B cell (primary cell): ENCODE measurements around the gene HMGCL. TPM values are rescaled to one million over a fixed set of nuclear protein-coding genes. Genes with fewer than 3 reads are reported as not detected.
A peak's percentile ranks its signal among the peaks of the same experiment; 100 is the strongest.

Source experiments
- ATAC-seq: fragments of 200-7000 bp; cut with Tn5 transposase; one replicate; pipeline ENCODE4 v1.10.0; 2021; ENCODE audit warnings: low read depth, mild to moderate bottlenecking, moderate number of reproducible peaks, moderate library complexity
- CTCF ChIA-PET: fragments of 350-600 bp; sonication (Branson Sonifier 250); formaldehyde crosslinking; loops from one replicate; lab custom pipeline; 2021; ENCODE audit warnings: antibody characterized with exemption, inconsistent platforms; lab: Charles Lee
- POLR2A ChIA-PET: fragments of 350-600 bp; sonication (Branson Sonifier 250); formaldehyde crosslinking; loops from one replicate; lab custom pipeline; 2021; ENCODE audit warnings: antibody characterized with exemption; lab: Charles Lee
- DNase-seq: peaks from one replicate; pipeline ENCODE4 v3.0.0; 2013
- H2AFZ ChIP-seq: 2 replicates; pipeline ENCODE4 v1.6.1; 2012; ENCODE audit warnings: mild to moderate bottlenecking, low read depth, low read length; ENCODE audit not compliant: insufficient read depth, poor library complexity, severe bottlenecking
- H3K27ac ChIP-seq, 2 donors: 1 replicate in 1 of 2; 2 replicates in 1 of 2; pipeline ENCODE4 v1.5.1; 2012 to 2013; ENCODE audit warnings: low read length in 2 of 2, mild to moderate bottlenecking in 2 of 2, moderate library complexity in 1 of 2
- H3K27me3 ChIP-seq, 4 experiments: fragments of 200-600 bp in 1 of 4; sonication (generic) in 1 of 4; replicated peaks in 1 of 4; 1 replicate in 2 of 4; 2 replicates in 2 of 4; pipeline versions ENCODE4 v1.6.1 to v1.7.0; 2013 to 2016; ENCODE audit warnings: low read length in 3 of 4, mild to moderate bottlenecking in 2 of 4, mixed read lengths in 1 of 4, moderate library complexity in 1 of 4; ENCODE audit not compliant: insufficient read depth in 4 of 4, control insufficient read depth in 3 of 4; ENCODE audit errors: control extremely low read depth in 1 of 4
- H3K36me3 ChIP-seq, 2 experiments: replicated peaks in 1 of 2; 1 replicate in 1 of 2; 2 replicates in 1 of 2; pipeline versions ENCODE4 v1.6.1 to v1.7.1; 2013; ENCODE audit warnings: low read length in 1 of 2; ENCODE audit not compliant: insufficient read depth in 2 of 2, control insufficient read depth in 1 of 2; ENCODE audit errors: control extremely low read depth in 1 of 2, extremely low read depth in 1 of 2
- H3K4me1 ChIP-seq, 2 donors: fragments of 200-600 bp in 1 of 2; sonication (generic) in 1 of 2; 1 replicate in 1 of 2; 2 replicates in 1 of 2; pipeline versions ENCODE4 v1.5.1 to v1.6.1; 2013 to 2017; ENCODE audit warnings: low read length in 2 of 2; ENCODE audit not compliant: control insufficient read depth in 2 of 2, insufficient read depth in 2 of 2
- H3K4me2 ChIP-seq: replicated peaks from 2 replicates; pipeline ENCODE3; 2012; ENCODE audit warnings: mild to moderate bottlenecking, low read depth, low read length; ENCODE audit not compliant: poor library complexity, severe bottlenecking
- H3K4me3 ChIP-seq, 5 experiments: fragments of 200-600 bp in 1 of 5; sonication (generic) in 1 of 5; 1 replicate in 3 of 5; 2 replicates in 2 of 5; pipeline versions ENCODE4 v1.5.1 to v1.7.0; 2011 to 2016; ENCODE audit warnings: low read length in 4 of 5, mild to moderate bottlenecking in 4 of 5, low read depth in 2 of 5, control low read depth in 1 of 5, moderate library complexity in 1 of 5; ENCODE audit not compliant: insufficient read depth in 1 of 5; ENCODE audit errors: control extremely low read depth in 1 of 5, extremely low read depth in 1 of 5
- H3K79me2 ChIP-seq: fragments of 200-600 bp; sonication (generic); one replicate; pipeline ENCODE4 v1.6.0; 2016; ENCODE audit warnings: low read length; ENCODE audit not compliant: control insufficient read depth, insufficient read depth
- H3K9ac ChIP-seq: fragments of 200-600 bp; sonication (generic); 2 replicates; pipeline ENCODE4 v1.6.1; 2017; ENCODE audit warnings: mild to moderate bottlenecking, low read length, moderate library complexity
- H3K9me3 ChIP-seq, 3 donors: one replicate each; pipeline versions ENCODE4 v1.6.1 to v1.7.1; 2013; ENCODE audit warnings: low read length in 2 of 3; ENCODE audit not compliant: control insufficient read depth in 2 of 3, insufficient read depth in 1 of 3; ENCODE audit errors: control extremely low read depth in 1 of 3
- H4K20me1 ChIP-seq: 2 replicates; pipeline ENCODE4 v1.6.0; 2012; ENCODE audit warnings: mild to moderate bottlenecking, low read length; ENCODE audit not compliant: insufficient read depth, control insufficient read depth, poor library complexity, severe bottlenecking
- H3K27ac Mint-ChIP-seq: one replicate; pipeline ENCODE4 v1.8.0; 2021; ENCODE audit warnings: mixed read lengths
- H3K27me3 Mint-ChIP-seq: one replicate; pipeline ENCODE4 v1.8.0; 2021; ENCODE audit warnings: mixed read lengths
- H3K4me1 Mint-ChIP-seq: one replicate; pipeline ENCODE4 v1.8.0; 2021; ENCODE audit warnings: mixed read lengths
- H3K4me3 Mint-ChIP-seq: one replicate; pipeline ENCODE4 v1.8.0; 2021; ENCODE audit warnings: mixed read lengths
- H3K9me3 Mint-ChIP-seq: one replicate; pipeline ENCODE4 v1.8.0; 2022; ENCODE audit warnings: mixed read lengths; ENCODE audit not compliant: insufficient read depth
- CTCF ChIP-seq: fragments of 200-600 bp; IDR thresholded peaks from one replicate; pipeline ENCODE4 v1.8.0; 2022; ENCODE audit warnings: antibody characterized with exemption, mild to moderate bottlenecking
- EZH2 ChIP-seq: IDR thresholded peaks from 2 replicates; pipeline ENCODE4 v1.6.1; 2012; ENCODE audit warnings: borderline replicate concordance, low read depth, mild to moderate bottlenecking, moderate library complexity, low read length; ENCODE audit not compliant: insufficient read depth, poor library complexity, severe bottlenecking
- WGBS: methylation state at CpG from one replicate; pipeline ENCODE4 v1.1.5; 2013; ENCODE audit warnings: missing lambda C conversion rate; ENCODE audit not compliant: insufficient coverage; 5-methylcytosine and 5-hydroxymethylcytosine counted together
- intact Hi-C: fragments of 100-400 bp; cut with micrococcal nuclease; formaldehyde crosslinking; loops from one replicate; pipeline ENCODE4 v1.10.0; 2022
- polyA plus RNA-seq: library from polyadenylated mRNA; depleted of rRNA; stranded (reverse); fragments of >200 nt; gene quantifications from 2 replicates; pipeline ENCODE4 v1.2.3, GENCODE V29; 2012
- total RNA-seq, 2 donors: library from RNA; stranded (reverse); fragments of 120-200 nt in 1 of 2; gene quantifications; 1 replicate in 1 of 2; 2 replicates in 1 of 2; pipeline versions ENCODE4 v1.2.3 to v1.2.4, GENCODE V29; 2013 to 2022

Gene HMGCL
- total and polyA plus RNA-seq, 2 donors (not counting 1 experiment from before 2014, with no cell fraction given): 18.5 to 35.9 TPM

GRCh38 chr1:23777979-23778814 is 47.0 kb downstream of the HMGCL start, which contains the start of gene PITHD1:
Gene PITHD1, plus strand, starts transcription at chr1:23778418. Its CDS starts 98 bp downstream, at chr1:23778516.
- under 1% methylated on average over 80 of the region's 91 CpGs for WGBS
- peak; percentile 88 for ATAC-seq

More at GRCh38 chr1:23777979-23778814, 47.0 kb downstream of the HMGCL start, which contains the start of gene PITHD1:
- Mint-ChIP-seq H3K4me1 (peaks cover 30% of the 10 kb centered on the region), H3K27me3 (no peaks in the 10 kb centered on the region), H3K27ac (peak within 1 kb of the TSS; percentile 90), H3K4me3 (peak within 1 kb of the TSS; percentile 91), H3K9me3 (no peaks in the 10 kb centered on the region)
- Histone ChIP-seq H3K9ac (peak within 1 kb of the TSS; percentile 83), H3K27me3 (no peaks in the 10 kb centered on the region), H3K36me3 (peaks cover 0 to 9% of the 10 kb centered on the region in 2 experiments), H4K20me1 (peaks cover 9% of the 10 kb centered on the region), H3K79me2 (peaks cover 72% of the 10 kb centered on the region), H3K9me3 (no peaks in the 10 kb centered on the region), H3K4me2 (peak within 1 kb of the TSS; percentile 95), H2AFZ (peak within 1 kb of the TSS; percentile 93), H3K27ac (peak within 1 kb of the TSS; percentile 67 to 86), H3K4me3 (peak within 1 kb of the TSS; percentile 60 to 91 (median 86)), H3K4me1 (peaks cover 15 to 20% of the 10 kb centered on the region in 2 donors)
- intact Hi-C loops: loop anchor here (1.0 to 5.0 kb wide), 4 partner anchors 13 to 138 kb away; partner anchors contain the start of genes GALE and LYPLA2
- no peak for TF ChIP-seq EZH2
- no peak for TF ChIP-seq CTCF
- ChIA-PET POLR2A (interaction anchor here (0.5 to 2.1 kb wide), 15 partner anchors 11 to 247 kb away, joined by 3 to 7 read pairs (median 4); partner anchors contain the start of genes CNR2, GALE, LYPLA2 and RPL11), CTCF (interaction anchor here (0.6 to 5.7 kb wide), 12 partner anchors 13 to 172 kb away, joined by 3 to 52 read pairs (median 4); partner anchors contain the start of genes CNR2, ELOA, GALE and RPL11)
- peak; percentile 92 for DNase-seq
